Cerebellar cortex (tissue), 1 donor: ENCODE measurements around the gene CCNB2.

Experiments
- DNase-seq: peaks from one replicate; pipeline ENCODE4 v3.0.0-alpha.2; 2015; ENCODE audit warnings: low spot score

The CCNB2 gene

GRCh38 chr15:59166601-59167265, 61.8 kb downstream of the CCNB2 start:
- DNase-seq: no peak

GRCh38 chr15:59168536-59168935, 63.6 kb downstream of the CCNB2 start:
- no peak for DNase-seq

GRCh38 chr15:59169251-59169708, 64.3 kb downstream of the CCNB2 start:
- DNase-seq: no peak

DNA sequence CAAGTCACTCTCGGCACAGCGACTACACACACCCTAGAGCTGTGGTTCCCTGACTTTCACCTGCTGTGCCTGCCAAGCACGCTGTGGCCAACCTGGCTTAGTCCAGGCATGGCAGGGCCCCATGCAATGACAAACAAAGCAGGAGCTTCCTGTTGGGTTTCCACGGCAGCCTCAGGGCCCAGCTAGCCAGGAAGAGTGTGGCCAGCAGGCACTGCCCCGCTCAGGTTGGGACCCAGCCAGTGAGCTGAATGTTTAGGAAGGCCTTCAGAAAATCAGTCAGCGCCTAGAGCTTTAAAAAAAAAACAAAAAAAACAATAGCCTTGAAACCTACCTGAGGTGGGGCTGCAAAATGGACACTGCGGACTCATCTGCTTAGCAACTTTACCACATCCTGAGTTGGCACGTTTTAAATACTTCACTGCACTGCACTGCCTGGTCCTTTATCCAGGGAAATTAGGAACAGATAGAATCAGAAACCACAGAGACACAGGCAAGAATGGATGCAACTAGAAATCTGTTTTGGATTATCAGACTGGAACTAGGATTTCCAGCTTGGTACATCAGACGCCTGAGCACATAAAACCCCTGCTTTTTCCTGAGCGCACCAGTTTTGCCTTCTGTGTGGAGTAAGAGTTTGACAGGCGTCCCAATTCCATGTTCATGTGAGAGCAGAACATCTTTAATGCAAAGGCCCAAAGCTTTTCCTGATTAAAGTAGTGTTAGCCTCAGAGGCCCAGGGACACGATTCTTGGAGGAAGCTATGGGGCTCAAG, 65.5 kb downstream of the CCNB2 start:
- peak; percentile 83 for DNase-seq

GRCh38 chr15:59171067-59171397, 66.1 kb downstream of the CCNB2 start:
- no peak for DNase-seq

DNA sequence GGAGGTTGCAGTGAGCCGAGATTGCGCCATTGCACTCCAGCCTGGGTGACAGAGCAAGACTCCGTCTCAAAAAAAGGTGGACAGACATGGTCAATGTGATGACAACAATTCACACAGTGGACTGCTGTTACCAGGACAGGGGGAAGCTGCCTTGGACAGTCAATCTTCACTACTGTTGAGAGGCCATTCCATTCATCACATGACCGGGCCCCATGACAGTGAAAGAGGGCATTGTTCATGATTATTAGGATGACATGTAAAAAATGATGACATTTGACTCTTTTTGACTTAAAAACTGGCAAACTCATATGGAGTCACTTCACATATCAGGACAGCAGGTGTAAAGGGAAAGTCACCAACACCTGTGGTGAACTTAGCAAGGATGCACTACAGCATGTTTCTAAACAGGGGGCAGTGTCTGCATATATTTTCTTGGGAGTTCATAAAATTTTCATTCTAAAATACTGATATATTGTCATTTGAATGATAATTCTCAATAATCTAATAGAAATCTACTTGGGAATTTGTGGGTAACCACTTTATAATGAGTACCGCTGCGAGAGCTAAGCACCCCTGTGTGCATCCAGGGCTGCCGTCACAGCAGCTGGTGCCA, 67.4 kb downstream of the CCNB2 start:
- DNase-seq: no peak

DNA sequence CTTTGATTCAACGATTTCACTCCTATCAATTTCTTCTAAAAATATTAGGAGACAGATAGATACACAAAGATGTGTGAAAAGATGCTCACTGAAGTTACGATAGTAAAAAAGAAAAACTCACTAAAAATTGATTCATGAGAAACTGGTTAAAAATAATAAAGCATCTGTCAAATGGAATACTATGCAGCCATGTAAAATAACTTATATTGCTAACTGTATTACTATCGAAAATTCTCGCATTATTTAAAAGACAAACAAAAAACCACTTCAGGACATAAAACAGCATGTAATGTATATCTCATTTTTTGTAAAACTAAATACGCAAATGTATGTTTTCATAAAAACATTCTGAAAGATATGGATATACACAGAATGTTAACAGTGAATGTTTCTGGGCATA, 68.2 kb downstream of the CCNB2 start:
- DNase-seq: no peak

GRCh38 chr15:59174151-59174834, 69.3 kb downstream of the CCNB2 start:
- no peak for DNase-seq
